Lower leg skin (tissue), 3 donors: Measurements from ENCODE around the gene CDK15.

Source experiments
- POLR2A ChIP-seq, 2 donors: fragments of 450-650 bp; IDR thresholded peaks; one replicate each; pipeline ENCODE4 v1.6.1; 2016 to 2017; ENCODE audit warnings: antibody characterized with exemption in 2 of 2, mild to moderate bottlenecking in 1 of 2, moderate library complexity in 1 of 2
- TF ChIP-seq, protein P1 (sequence below), 3 donors: fragments of 450-650 bp; IDR thresholded peaks; one replicate each; pipeline ENCODE4 v1.5.1; 2016; ENCODE audit warnings: antibody characterized with exemption in 3 of 3, mild to moderate bottlenecking in 3 of 3, moderate library complexity in 2 of 3

DNA sequence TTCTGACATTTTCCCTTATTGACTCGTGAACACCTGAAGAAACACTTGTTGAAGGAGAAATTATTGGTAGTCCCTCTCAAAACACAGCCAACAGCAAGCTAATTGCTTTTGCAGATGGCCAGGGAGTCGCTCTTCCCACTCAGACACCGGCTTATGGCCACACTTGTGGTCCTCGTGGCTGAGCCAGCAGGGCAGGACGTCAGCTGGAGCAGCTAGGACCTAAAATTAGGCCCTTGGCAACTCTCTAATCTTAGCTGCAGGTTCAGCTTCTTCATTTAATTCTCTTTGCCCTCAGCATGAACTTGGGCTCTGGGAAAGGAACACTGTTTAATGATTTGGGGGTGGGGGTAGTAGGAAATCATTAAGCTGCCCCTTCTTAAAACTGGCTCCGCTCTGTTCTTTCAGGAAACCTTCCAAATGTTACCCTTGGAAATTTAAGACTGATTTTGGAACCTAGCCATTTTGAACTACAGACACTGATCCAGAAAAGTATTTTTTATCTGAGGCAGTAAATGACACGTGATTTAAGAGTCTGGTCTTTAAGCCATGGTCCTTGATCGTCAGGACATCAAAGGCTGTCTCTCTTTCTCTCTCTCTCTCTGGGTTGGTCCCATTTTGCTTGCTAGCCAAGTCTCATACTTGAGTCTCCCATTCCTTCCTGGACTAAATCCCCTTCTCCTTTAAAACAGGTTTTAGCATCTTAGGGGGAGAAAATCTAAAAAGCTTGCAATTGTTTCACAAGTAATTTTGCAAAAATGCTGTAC is 77.5 kb downstream of the CDK15 start:
- TF ChIP-seq, protein P1, sequence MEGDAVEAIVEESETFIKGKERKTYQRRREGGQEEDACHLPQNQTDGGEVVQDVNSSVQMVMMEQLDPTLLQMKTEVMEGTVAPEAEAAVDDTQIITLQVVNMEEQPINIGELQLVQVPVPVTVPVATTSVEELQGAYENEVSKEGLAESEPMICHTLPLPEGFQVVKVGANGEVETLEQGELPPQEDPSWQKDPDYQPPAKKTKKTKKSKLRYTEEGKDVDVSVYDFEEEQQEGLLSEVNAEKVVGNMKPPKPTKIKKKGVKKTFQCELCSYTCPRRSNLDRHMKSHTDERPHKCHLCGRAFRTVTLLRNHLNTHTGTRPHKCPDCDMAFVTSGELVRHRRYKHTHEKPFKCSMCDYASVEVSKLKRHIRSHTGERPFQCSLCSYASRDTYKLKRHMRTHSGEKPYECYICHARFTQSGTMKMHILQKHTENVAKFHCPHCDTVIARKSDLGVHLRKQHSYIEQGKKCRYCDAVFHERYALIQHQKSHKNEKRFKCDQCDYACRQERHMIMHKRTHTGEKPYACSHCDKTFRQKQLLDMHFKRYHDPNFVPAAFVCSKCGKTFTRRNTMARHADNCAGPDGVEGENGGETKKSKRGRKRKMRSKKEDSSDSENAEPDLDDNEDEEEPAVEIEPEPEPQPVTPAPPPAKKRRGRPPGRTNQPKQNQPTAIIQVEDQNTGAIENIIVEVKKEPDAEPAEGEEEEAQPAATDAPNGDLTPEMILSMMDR (IDR thresholded peaks at IDR 0.05), result no peak
- no peak for TF ChIP-seq POLR2A (IDR thresholded peaks at IDR 0.05)
